ENCODE data around the gene ZNF195.
"Not testable (repeated sequence)": the region's sequence is repeated elsewhere in the genome, so short reads cannot be mapped to it uniquely, and the experiment has no call there.

ZNF195 gene

GRCh38 chr11:3378426-3379423 is at the start of gene ZNF195:
TSS of gene ZNF195 (minus strand) at chr11:3379146. CDS start at chr11:3379040, 106 bp downstream.
- Histone ChIP-seq H3K4me3 (ENCODE audit: insufficient read length, low read depth) (peak within 1 kb of the TSS; percentile 96), H3K9ac (ENCODE audit: insufficient read length, low read depth) (peak within 1 kb of the TSS; percentile 96), H3K4me1 (ENCODE audit: insufficient read depth, insufficient read length) (no peaks in the 10 kb centered on the region), H3K36me3 (ENCODE audit: insufficient read depth, insufficient read length, low read length) (peaks cover 41% of the 10 kb centered on the region), H3K9me3 (ENCODE audit: insufficient read depth, low read length) (peaks cover 18% of the 10 kb centered on the region; the same call in 1 of the 2 replicates), H3K27me3 (ENCODE audit: insufficient read depth, insufficient read length) (no peaks in the 10 kb centered on the region)
- peak; percentile 98 for DNase-seq (ENCODE audit: low read depth, low spot score)
- no peak for TF ChIP-seq ZNF274 (IDR thresholded peaks at IDR 0.05; ENCODE audit: low read depth, low read length)
- TF ChIP-seq YY1 (IDR thresholded peaks at IDR 0.05; ENCODE audit: insufficient read depth, insufficient read length), result no peak
- TF ChIP-seq SUZ12 (IDR thresholded peaks at IDR 0.05; ENCODE audit: extremely low read depth, insufficient read depth, insufficient read length), result no peak

GRCh38 chr11:3428076-3428475 is 49.1 kb upstream of the ZNF195 start:
- not testable (repeated sequence) for H3K36me3 ChIP-seq (ENCODE audit: insufficient read depth, insufficient read length, low read length); H3K4me3 ChIP-seq (ENCODE audit: insufficient read length, low read depth); DNase-seq (ENCODE audit: low read depth, low spot score); H3K9ac ChIP-seq (ENCODE audit: insufficient read length, low read depth); H3K27me3 ChIP-seq (ENCODE audit: insufficient read depth, insufficient read length); H3K9me3 ChIP-seq (ENCODE audit: insufficient read depth, low read length); H3K4me1 ChIP-seq (ENCODE audit: insufficient read depth, insufficient read length)

GRCh38 chr11:3426541-3426940 is 47.6 kb upstream of the ZNF195 start:
- not testable (repeated sequence) for H3K36me3 ChIP-seq (ENCODE audit: insufficient read depth, insufficient read length, low read length); H3K27me3 ChIP-seq (ENCODE audit: insufficient read depth, insufficient read length); DNase-seq (ENCODE audit: low read depth, low spot score); H3K4me1 ChIP-seq (ENCODE audit: insufficient read depth, insufficient read length); H3K4me3 ChIP-seq (ENCODE audit: insufficient read length, low read depth); H3K9ac ChIP-seq (ENCODE audit: insufficient read length, low read depth); H3K9me3 ChIP-seq (ENCODE audit: insufficient read depth, low read length)

- H3K9ac ChIP-seq (ENCODE audit: insufficient read length, low read depth); H3K36me3 ChIP-seq (ENCODE audit: insufficient read depth, insufficient read length, low read length); H3K4me1 ChIP-seq (ENCODE audit: insufficient read depth, insufficient read length); DNase-seq (ENCODE audit: low read depth, low spot score); H3K27me3 ChIP-seq (ENCODE audit: insufficient read depth, insufficient read length); H3K4me3 ChIP-seq (ENCODE audit: insufficient read length, low read depth); H3K9me3 ChIP-seq (ENCODE audit: insufficient read depth, low read length): not testable (repeated sequence)
These were observed 45.0 kb upstream of the ZNF195 start for GRCh38 chr11:3423928-3424327.

GRCh38 chr11:3423138-3423731 is 44.3 kb upstream of the ZNF195 start:
- H3K9me3 ChIP-seq (ENCODE audit: insufficient read depth, low read length); H3K27me3 ChIP-seq (ENCODE audit: insufficient read depth, insufficient read length); DNase-seq (ENCODE audit: low read depth, low spot score); H3K36me3 ChIP-seq (ENCODE audit: insufficient read depth, insufficient read length, low read length); H3K4me1 ChIP-seq (ENCODE audit: insufficient read depth, insufficient read length): not testable (repeated sequence)
- H3K4me3 ChIP-seq (ENCODE audit: insufficient read length, low read depth), result peak overlapping the region; percentile 45
- H3K9ac ChIP-seq (ENCODE audit: insufficient read length, low read depth), result peak overlapping the region; percentile 82

GRCh38 chr11:3422380-3423137 is 43.6 kb upstream of the ZNF195 start:
- Histone ChIP-seq H3K9ac (ENCODE audit: insufficient read length, low read depth) (peak overlapping the region; percentile 89), H3K4me3 (ENCODE audit: insufficient read length, low read depth) (peak overlapping the region; percentile 72)
- peak; percentile 94 for DNase-seq (ENCODE audit: low read depth, low spot score)
- not testable (repeated sequence) for H3K36me3 ChIP-seq (ENCODE audit: insufficient read depth, insufficient read length, low read length); H3K4me1 ChIP-seq (ENCODE audit: insufficient read depth, insufficient read length); H3K27me3 ChIP-seq (ENCODE audit: insufficient read depth, insufficient read length); H3K9me3 ChIP-seq (ENCODE audit: insufficient read depth, low read length)

GRCh38 chr11:3421608-3422379 is 42.8 kb upstream of the ZNF195 start:
- Histone ChIP-seq H3K4me3 (ENCODE audit: insufficient read length, low read depth) (peak overlapping the region; percentile 72), H3K9ac (ENCODE audit: insufficient read length, low read depth) (peak overlapping the region; percentile 89)
- H3K9me3 ChIP-seq (ENCODE audit: insufficient read depth, low read length); H3K27me3 ChIP-seq (ENCODE audit: insufficient read depth, insufficient read length); H3K36me3 ChIP-seq (ENCODE audit: insufficient read depth, insufficient read length, low read length); DNase-seq (ENCODE audit: low read depth, low spot score); H3K4me1 ChIP-seq (ENCODE audit: insufficient read depth, insufficient read length): not testable (repeated sequence)

GRCh38 chr11:3420281-3421042 is 41.5 kb upstream of the ZNF195 start:
- not testable (repeated sequence) for H3K4me1 ChIP-seq (ENCODE audit: insufficient read depth, insufficient read length); H3K9me3 ChIP-seq (ENCODE audit: insufficient read depth, low read length); DNase-seq (ENCODE audit: low read depth, low spot score); H3K36me3 ChIP-seq (ENCODE audit: insufficient read depth, insufficient read length, low read length); H3K4me3 ChIP-seq (ENCODE audit: insufficient read length, low read depth); H3K9ac ChIP-seq (ENCODE audit: insufficient read length, low read depth); H3K27me3 ChIP-seq (ENCODE audit: insufficient read depth, insufficient read length)

GRCh38 chr11:3419496-3419895 is 40.5 kb upstream of the ZNF195 start:
- H3K4me1 ChIP-seq (ENCODE audit: insufficient read depth, insufficient read length); H3K27me3 ChIP-seq (ENCODE audit: insufficient read depth, insufficient read length): not testable (repeated sequence)

GRCh38 chr11:3417047-3417446 is 38.1 kb upstream of the ZNF195 start:
- H3K27me3 ChIP-seq (ENCODE audit: insufficient read depth, insufficient read length); H3K9ac ChIP-seq (ENCODE audit: insufficient read length, low read depth); H3K36me3 ChIP-seq (ENCODE audit: insufficient read depth, insufficient read length, low read length); H3K4me1 ChIP-seq (ENCODE audit: insufficient read depth, insufficient read length); H3K9me3 ChIP-seq (ENCODE audit: insufficient read depth, low read length); H3K4me3 ChIP-seq (ENCODE audit: insufficient read length, low read depth): not testable (repeated sequence)
- peak; percentile 65 for DNase-seq (ENCODE audit: low read depth, low spot score)

More at GRCh38 chr11:3419496-3419895, 40.5 kb upstream of the ZNF195 start:
- not testable (repeated sequence) for H3K9me3 ChIP-seq (ENCODE audit: insufficient read depth, low read length); H3K4me3 ChIP-seq (ENCODE audit: insufficient read length, low read depth); H3K9ac ChIP-seq (ENCODE audit: insufficient read length, low read depth); H3K36me3 ChIP-seq (ENCODE audit: insufficient read depth, insufficient read length, low read length); DNase-seq (ENCODE audit: low read depth, low spot score)
